H1 (cell line): ENCODE data around the gene ARHGAP24. TPM values are rescaled to one million over a fixed set of nuclear protein-coding genes. Genes with fewer than 3 reads are reported as not detected.

Experiments
- BACH1 ChIP-seq: IDR thresholded peaks from 2 replicates; pipeline ENCODE4 v1.6.1; 2012; ENCODE audit warnings: low read length, improper control_type of control experiment
- CHD7 ChIP-seq: fragments of 300-600 bp; sonication (generic); IDR thresholded peaks from 2 replicates; pipeline ENCODE4 v1.7.1; 2012; ENCODE audit warnings: low read length, moderate library complexity, mild to moderate bottlenecking, inconsistent platforms; ENCODE audit not compliant: insufficient replicate concordance
- polyA plus RNA-seq, 7 experiments: library from polyadenylated mRNA; depleted of rRNA in 3 of 7; stranded (reverse) in 5 of 7; unstranded in 2 of 7; fragments of >200 nt in 5 of 7; fragments of 200-250 nt in 2 of 7; gene quantifications; 1 replicate in 5 of 7; 2 replicates in 1 of 7; 4 replicates in 1 of 7; pipeline versions ENCODE4 v1.2.1 to v1.2.3, GENCODE V29; 2011 to 2013; ENCODE audit warnings: missing spikeins in 2 of 7, mixed read lengths in 2 of 7
- total RNA-seq: library from RNA; stranded (reverse); fragmentation: NEBNext Ultra II Directional; extraction: Animal tissue kit (Norgen Biotek cat#: 25700); gene quantifications from 2 replicates; pipeline ENCODE4 v1.2.1, GENCODE V29; 2021

ARHGAP24 gene
- total and polyA plus RNA-seq, 2 of the 8 experiments (the other 6 are each of a cell fraction or from before 2014, with no cell fraction given) = 0.08 to 0.50 TPM

- TF ChIP-seq CHD7 (no peak), BACH1 (no peak)
Measured at GRCh38 chr4:85486425-85487086, 11.6 kb downstream of the ARHGAP24 start (continued).
